ENCODE results near the gene CCK. TPM values are rescaled to one million over a fixed set of nuclear protein-coding genes. Genes with fewer than 3 reads are reported as not detected.

Gene CCK
- total and polyA plus RNA-seq, 4 donors, result 0.25 TPM; not detected in 3

GRCh38 chr3:42256135-42256819 is 9.7 kb downstream of the CCK start:
- Histone ChIP-seq H3K4me1 (ENCODE audit: control insufficient read depth in 4 of 4, insufficient read depth in 4 of 4, low read length in 3 of 4) (no peaks in the 10 kb centered on the region), H3K9me3 (ENCODE audit: control insufficient read depth in 4 of 4, low read length in 3 of 4) (no peaks in the 10 kb centered on the region), H3K27ac (ENCODE audit: low read depth in 1 of 2, low read length in 2 of 2) (no peak overlapping the region), H3K4me3 (ENCODE audit: low read depth in 1 of 3, low read length in 3 of 3) (no peak overlapping the region), H3K9ac (ENCODE audit: low read depth in 1 of 2, low read length in 2 of 2) (no peak overlapping the region), H3K36me3 (ENCODE audit: control insufficient read depth in 4 of 4, insufficient read depth in 3 of 4, low read depth in 1 of 4, low read length in 3 of 4) (no peaks in the 10 kb centered on the region), H3K27me3 (ENCODE audit: control insufficient read depth in 4 of 4, insufficient read depth in 4 of 4, low read length in 3 of 4) (peaks cover 0 to 8% (median 0%) of the 10 kb centered on the region in 4 donors)
- TF ChIP-seq HNF4G (IDR thresholded peaks at IDR 0.05) (no peak), RXRA (IDR thresholded peaks at IDR 0.05) (no peak), EGR1 (IDR thresholded peaks at IDR 0.05; ENCODE audit: low read depth in 2 of 2) (no peak), ZBTB33 (IDR thresholded peaks at IDR 0.05) (no peak), SP1 (IDR thresholded peaks at IDR 0.05) (no peak), FOXA1 (IDR thresholded peaks at IDR 0.05) (no peak), REST (IDR thresholded peaks at IDR 0.05) (no peak), JUND (IDR thresholded peaks at IDR 0.05) (no peak), RAD21 (IDR thresholded peaks at IDR 0.05) (no peak), FOXA2 (IDR thresholded peaks at IDR 0.05) (no peak), GABPA (IDR thresholded peaks at IDR 0.05 in 1 of 2, conservative IDR thresholded peaks at IDR 0.05 in 1 of 2) (no peak), HNF4A (conservative IDR thresholded peaks at IDR 0.05) (no peak), YY1 (IDR thresholded peaks at IDR 0.05) (no peak), NR2F2 (IDR thresholded peaks at IDR 0.05) (no peak)
- WGBS, result 88% methylated on average over 1 of the region's 1 CpG
- no peak for DNase-seq (ENCODE audit: low spot score)

GRCh38 chr3:42254566-42254965 is 11.4 kb downstream of the CCK start:
- 72% methylated on average over 3 of the region's 3 CpGs for WGBS
- no peaks in the 10 kb centered on the region for H3K9me3 ChIP-seq (ENCODE audit: control insufficient read depth in 4 of 4, low read length in 3 of 4)

More at GRCh38 chr3:42254566-42254965, 11.4 kb downstream of the CCK start:
- H3K9ac ChIP-seq (ENCODE audit: low read depth in 1 of 2, low read length in 2 of 2), result no peak overlapping the region
- no peaks in the 10 kb centered on the region for H3K4me1 ChIP-seq (ENCODE audit: control insufficient read depth in 4 of 4, insufficient read depth in 4 of 4, low read length in 3 of 4)
- no peak for TF ChIP-seq GABPA (IDR thresholded peaks at IDR 0.05 in 1 of 2, conservative IDR thresholded peaks at IDR 0.05 in 1 of 2)
- no peak for TF ChIP-seq MAX (IDR thresholded peaks at IDR 0.05)
- no peak for TF ChIP-seq HNF4G (IDR thresholded peaks at IDR 0.05)
- no peak for TF ChIP-seq FOXA2 (IDR thresholded peaks at IDR 0.05)
- TF ChIP-seq SP1 (IDR thresholded peaks at IDR 0.05), result no peak
- no peak for TF ChIP-seq HNF4A (conservative IDR thresholded peaks at IDR 0.05)
- TF ChIP-seq RXRA (IDR thresholded peaks at IDR 0.05), result no peak
- H3K4me3 ChIP-seq (ENCODE audit: low read depth in 1 of 3, low read length in 3 of 3), result no peak overlapping the region
- DNase-seq (ENCODE audit: low spot score), result no peak
- no peaks in the 10 kb centered on the region for H3K36me3 ChIP-seq (ENCODE audit: control insufficient read depth in 4 of 4, insufficient read depth in 3 of 4, low read depth in 1 of 4, low read length in 3 of 4)
- no peak overlapping the region for H3K27ac ChIP-seq (ENCODE audit: low read depth in 1 of 2, low read length in 2 of 2)
- H3K27me3 ChIP-seq (ENCODE audit: control insufficient read depth in 4 of 4, insufficient read depth in 4 of 4, low read length in 3 of 4), result peaks cover 0 to 8% (median 0%) of the 10 kb centered on the region in 4 donors
